A549 (cell line): ENCODE results near the gene ZFHX3.

Experiments used
- CEBPB ChIP-seq, 2 experiments: fragments of >200 bp in 1 of 2; sonication (Bioruptor Twin) in 1 of 2; formaldehyde crosslinking in 1 of 2; IDR thresholded peaks; 2 replicates each; pipeline ENCODE4 v1.6.1; 2012 to 2016
- CTCF ChIP-seq: fragments of >200 bp; sonication (Bioruptor Twin); formaldehyde crosslinking; IDR thresholded peaks from 3 replicates; pipeline ENCODE4 v1.5.1; 2016
- E2F6 ChIP-seq: IDR thresholded peaks from 2 replicates; pipeline ENCODE4 v1.6.1; 2012; ENCODE audit warnings: low read depth, borderline replicate concordance
- GATA3 ChIP-seq: IDR thresholded peaks from 2 replicates; pipeline ENCODE4 v1.6.1; 2012; ENCODE audit warnings: borderline replicate concordance
- MAX ChIP-seq: IDR thresholded peaks from 2 replicates; pipeline ENCODE4 v1.6.1; 2012
- MAZ ChIP-seq: fragments of 150-350 bp; IDR thresholded peaks from 2 replicates; pipeline ENCODE4 v1.6.1; 2014; ENCODE audit warnings: antibody characterized with exemption, low read depth, low read length, borderline replicate concordance
- PBX3 ChIP-seq: IDR thresholded peaks from 2 replicates; pipeline ENCODE4 v1.6.1; 2012
- PHF8 ChIP-seq: fragments of 200-600 bp; sonication (generic); IDR thresholded peaks from 2 replicates; pipeline ENCODE4 v1.6.1; 2016; ENCODE audit warnings: low read depth, mild to moderate bottlenecking, antibody characterized with exemption, moderate library complexity, borderline replicate concordance
- POLR2A ChIP-seq: IDR thresholded peaks from 2 replicates; pipeline ENCODE4 v1.6.1; 2012; ENCODE audit warnings: mild to moderate bottlenecking, low read length
- SREBF2 ChIP-seq: fragments of 450-650 bp; IDR thresholded peaks from 2 replicates; pipeline ENCODE4 v1.6.1; 2014; ENCODE audit warnings: mild to moderate bottlenecking, moderate library complexity

GRCh38 chr16:72894293-72895151, 153.4 kb downstream of the ZFHX3 start:
- TF ChIP-seq CTCF: no peak
- TF ChIP-seq POLR2A: no peak
- no peak for TF ChIP-seq CEBPB (IDR thresholded peaks at IDR 0.05)
- no peak for TF ChIP-seq MAX
- no peak for TF ChIP-seq PHF8
- TF ChIP-seq GATA3: no peak
- no peak for TF ChIP-seq E2F6
- TF ChIP-seq SREBF2: no peak
- TF ChIP-seq MAZ: no peak
- TF ChIP-seq PBX3: no peak
